MM.1S (cell line): Measurements from ENCODE around the gene TMEM59.

Experiments
- DNase-seq: peaks from one replicate; pipeline ENCODE4 v3.0.0-alpha.2; 2015
- H2AFZ ChIP-seq: fragments of 300-600 bp; sonication (generic); 2 replicates; pipeline ENCODE4 v1.6.0; 2016; ENCODE audit warnings: antibody characterized with exemption, low read length
- H3F3A ChIP-seq: fragments of 300-600 bp; sonication (generic); 2 replicates; pipeline ENCODE4 v1.6.1; 2016; ENCODE audit warnings: mild to moderate bottlenecking, antibody characterized with exemption, low read length, moderate library complexity, mixed read lengths; ENCODE audit not compliant: insufficient read depth
- H3K27ac ChIP-seq: fragments of 300-600 bp; sonication (generic); 2 replicates; pipeline ENCODE4 v1.5.1; 2016; ENCODE audit warnings: mild to moderate bottlenecking, low read length
- H3K27me3 ChIP-seq: fragments of 300-600 bp; sonication (generic); replicated peaks from 2 replicates; pipeline ENCODE4 v1.6.0; 2016; ENCODE audit warnings: low read length; ENCODE audit not compliant: insufficient read depth
- H3K36me3 ChIP-seq: fragments of 300-600 bp; sonication (generic); replicated peaks from 2 replicates; pipeline ENCODE4 v1.6.1; 2016; ENCODE audit warnings: mild to moderate bottlenecking, low read length, mixed read lengths; ENCODE audit not compliant: insufficient read depth
- H3K4me1 ChIP-seq: fragments of 300-600 bp; sonication (generic); 2 replicates; pipeline ENCODE4 v1.6.1; 2016; ENCODE audit warnings: low read length, mixed read lengths
- H3K4me2 ChIP-seq: fragments of 300-600 bp; sonication (generic); 2 replicates; pipeline ENCODE4 v1.6.0; 2016; ENCODE audit warnings: low read depth, low read length
- H3K4me3 ChIP-seq: fragments of 300-600 bp; sonication (generic); 2 replicates; pipeline ENCODE4 v1.5.1; 2016; ENCODE audit warnings: low read length, mixed read lengths
- H3K79me2 ChIP-seq: fragments of 300-600 bp; sonication (generic); 2 replicates; pipeline ENCODE4 v1.6.1; 2016; ENCODE audit warnings: mixed run types, low read length, mixed read lengths
- H3K9ac ChIP-seq: fragments of 300-600 bp; sonication (generic); 2 replicates; pipeline ENCODE4 v1.6.1; 2016; ENCODE audit warnings: low read length, mixed read lengths
- H3K9me2 ChIP-seq: fragments of 300-600 bp; sonication (generic); replicated peaks from 2 replicates; pipeline ENCODE4 v1.6.1; 2016; ENCODE audit warnings: mild to moderate bottlenecking, low read length, mixed read lengths; ENCODE audit not compliant: insufficient read depth
- H3K9me3 ChIP-seq: fragments of 300-600 bp; sonication (generic); replicated peaks from 2 replicates; pipeline ENCODE4 v1.6.1; 2016; ENCODE audit warnings: mild to moderate bottlenecking, low read length, mixed read lengths; ENCODE audit not compliant: insufficient read depth
- H4K20me1 ChIP-seq: fragments of 300-600 bp; sonication (generic); 2 replicates; pipeline ENCODE4 v1.6.1; 2016; ENCODE audit warnings: mild to moderate bottlenecking, low read length, moderate library complexity, mixed read lengths; ENCODE audit not compliant: insufficient read depth
- CTCF ChIP-seq: fragments of 300-600 bp; sonication (generic); IDR thresholded peaks from 2 replicates; pipeline ENCODE4 v1.5.1; 2016; ENCODE audit warnings: antibody characterized with exemption, low read length, mixed read lengths
- EZH2 ChIP-seq: fragments of 300-600 bp; sonication (generic); optimal IDR thresholded peaks from 2 replicates; pipeline ENCODE3; 2017; ENCODE audit warnings: low read depth, mild to moderate bottlenecking, antibody characterized with exemption, low read length, mixed read lengths
- EZH2phosphoT487 ChIP-seq: fragments of 300-600 bp; sonication (generic); IDR thresholded peaks from 2 replicates; pipeline ENCODE4 v1.6.1; 2018; ENCODE audit warnings: antibody characterized with exemption, low read length

Gene TMEM59

DNA sequence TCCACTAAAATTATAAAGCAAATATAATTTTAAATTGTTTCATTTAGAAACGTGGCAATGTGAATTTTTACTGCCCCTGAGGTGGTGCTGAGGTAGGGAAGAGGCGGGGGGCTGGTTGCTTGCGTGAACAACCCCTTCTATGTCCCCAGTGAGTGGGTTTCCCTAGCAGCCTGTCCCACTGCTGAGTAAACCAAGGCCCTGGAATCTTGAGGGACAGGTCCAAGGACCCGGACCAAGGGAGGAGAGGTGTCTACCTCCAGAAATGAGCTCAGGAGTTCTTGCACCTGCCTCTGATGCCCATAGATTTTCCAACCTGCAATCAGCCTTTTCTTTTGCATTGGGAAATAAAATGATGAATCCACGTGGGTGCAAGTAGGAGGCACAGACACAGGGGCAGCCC, 34.4 kb downstream of the TMEM59 start:
- Histone ChIP-seq H3K9me2 (no peaks in the 10 kb centered on the region), H3K4me1 (0 out of 2 replicates have a peak, but pooled peaks cover 4% of the 10 kb centered on the region), H3K27me3 (no peaks in the 10 kb centered on the region), H3K9me3 (no peaks in the 10 kb centered on the region), H3K27ac (no peak overlapping the region), H3F3A (no peaks in the 10 kb centered on the region; the same call in 1 of the 2 replicates), H2AFZ (no peak overlapping the region), H3K79me2 (no peaks in the 10 kb centered on the region), H3K4me3 (no peak overlapping the region), H3K36me3 (no peaks in the 10 kb centered on the region), H3K9ac (no peak overlapping the region), H4K20me1 (no peaks in the 10 kb centered on the region), H3K4me2 (no peak overlapping the region)
- DNase-seq: no peak
- no peak for TF ChIP-seq EZH2phosphoT487
- TF ChIP-seq CTCF: no peak
- TF ChIP-seq EZH2: no peak

DNA sequence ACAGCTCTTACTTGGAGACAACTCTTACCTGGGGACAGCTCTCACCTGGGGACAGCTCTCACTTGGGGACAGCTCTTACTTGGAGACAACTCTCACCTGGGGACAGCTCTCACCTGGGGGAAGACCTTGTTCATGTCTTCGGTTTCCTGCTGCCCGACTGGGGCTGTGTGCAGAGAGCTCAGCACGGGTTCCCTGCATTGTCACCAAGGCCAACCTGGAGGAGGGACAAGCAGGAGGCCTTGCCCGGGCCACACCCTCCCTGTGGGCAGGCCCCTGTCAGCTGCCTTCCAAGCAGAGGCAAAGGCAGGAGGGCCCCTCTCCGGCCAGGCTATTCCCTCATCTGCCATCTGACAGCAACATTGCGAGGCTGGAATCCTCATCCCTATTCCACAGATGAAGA, 35.0 kb downstream of the TMEM59 start, which contains the start of gene LDLRAD1:
LDLRAD1 (minus strand) TSS at position 208 of the 400 bp plus-strand sequence; CDS start at position 134, 74 bp downstream.
- Histone ChIP-seq H3K4me1 (no peaks in the 10 kb centered on the region), H3F3A (no peaks in the 10 kb centered on the region), H3K9me3 (no peaks in the 10 kb centered on the region), H3K36me3 (no peaks in the 10 kb centered on the region), H3K9ac (no peak within 1 kb of the TSS), H4K20me1 (no peaks in the 10 kb centered on the region), H3K9me2 (no peaks in the 10 kb centered on the region), H3K79me2 (no peaks in the 10 kb centered on the region), H3K4me2 (no peak within 1 kb of the TSS), H3K27ac (no peak within 1 kb of the TSS), H2AFZ (no peak within 1 kb of the TSS), H3K27me3 (no peaks in the 10 kb centered on the region), H3K4me3 (no peak within 1 kb of the TSS)
- TF ChIP-seq EZH2phosphoT487: no peak
- no peak for TF ChIP-seq EZH2
- TF ChIP-seq CTCF: no peak
- no peak for DNase-seq

DNA sequence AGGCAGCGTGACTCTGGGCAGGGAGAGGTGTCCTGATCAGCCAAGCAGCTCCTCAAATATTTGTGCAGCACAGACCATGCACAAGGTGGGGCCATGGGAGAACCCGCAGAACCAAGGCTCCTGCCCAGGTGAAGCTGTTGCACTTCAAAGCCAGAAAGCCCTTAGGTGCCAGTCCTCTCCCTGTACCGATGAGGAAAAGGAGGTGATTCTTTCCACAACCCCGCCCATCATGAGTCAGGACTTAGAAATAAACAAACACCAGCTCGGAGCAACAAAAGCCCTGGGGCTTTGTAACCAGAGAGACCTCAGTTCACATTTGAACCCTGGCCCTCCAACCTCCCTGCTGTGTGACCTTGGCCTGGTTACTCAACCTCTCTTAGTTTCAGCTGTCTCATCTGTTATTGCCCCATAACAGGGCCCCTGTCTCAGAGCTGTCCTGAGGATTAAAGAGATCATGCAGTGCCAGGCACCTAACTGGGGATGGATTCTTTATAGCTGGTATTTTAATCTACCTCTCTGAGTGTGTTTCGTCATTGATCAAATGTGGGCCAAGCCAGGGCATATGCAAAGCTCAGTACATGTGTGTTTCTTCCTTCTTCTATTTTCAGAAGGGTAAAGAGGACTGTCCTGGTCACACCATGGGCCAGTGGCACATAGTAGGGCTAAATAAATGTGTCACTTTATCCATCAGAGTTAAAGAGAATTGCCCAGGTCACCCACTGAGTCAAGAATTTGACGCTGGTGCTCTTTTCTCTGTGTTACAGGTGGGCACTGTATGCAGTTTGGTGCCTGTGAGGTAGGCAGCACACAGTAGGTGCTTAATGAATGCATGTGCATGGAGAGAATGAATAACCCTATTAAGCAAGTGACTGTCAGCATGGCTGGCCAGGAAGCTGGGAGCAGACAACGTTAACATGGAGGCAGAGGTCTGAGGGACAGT, 36.4 kb downstream of the TMEM59 start:
- Histone ChIP-seq H3K9ac (no peak overlapping the region), H2AFZ (no peak overlapping the region), H3K9me3 (no peaks in the 10 kb centered on the region), H3K4me1 (no peaks in the 10 kb centered on the region), H3K27ac (no peak overlapping the region), H3K4me3 (no peak overlapping the region), H4K20me1 (no peaks in the 10 kb centered on the region), H3F3A (no peaks in the 10 kb centered on the region), H3K79me2 (no peaks in the 10 kb centered on the region), H3K27me3 (no peaks in the 10 kb centered on the region), H3K36me3 (no peaks in the 10 kb centered on the region), H3K9me2 (no peaks in the 10 kb centered on the region), H3K4me2 (no peak overlapping the region)
- DNase-seq: no peak
- TF ChIP-seq EZH2 (no peak), CTCF (no peak), EZH2phosphoT487 (no peak)
